Activated naive CD4-positive, alpha-beta T cell treated with anti-CD3 and anti-CD28 coated beads, Interleukin-2, amount 50 U/mL, for 16 hours (primary cell): Measurements from ENCODE around the gene WDR5.

Experiments
- DNase-seq: peaks from one replicate; pipeline ENCODE4 v3.0.0-alpha.2; 2020

WDR5 gene

DNA sequence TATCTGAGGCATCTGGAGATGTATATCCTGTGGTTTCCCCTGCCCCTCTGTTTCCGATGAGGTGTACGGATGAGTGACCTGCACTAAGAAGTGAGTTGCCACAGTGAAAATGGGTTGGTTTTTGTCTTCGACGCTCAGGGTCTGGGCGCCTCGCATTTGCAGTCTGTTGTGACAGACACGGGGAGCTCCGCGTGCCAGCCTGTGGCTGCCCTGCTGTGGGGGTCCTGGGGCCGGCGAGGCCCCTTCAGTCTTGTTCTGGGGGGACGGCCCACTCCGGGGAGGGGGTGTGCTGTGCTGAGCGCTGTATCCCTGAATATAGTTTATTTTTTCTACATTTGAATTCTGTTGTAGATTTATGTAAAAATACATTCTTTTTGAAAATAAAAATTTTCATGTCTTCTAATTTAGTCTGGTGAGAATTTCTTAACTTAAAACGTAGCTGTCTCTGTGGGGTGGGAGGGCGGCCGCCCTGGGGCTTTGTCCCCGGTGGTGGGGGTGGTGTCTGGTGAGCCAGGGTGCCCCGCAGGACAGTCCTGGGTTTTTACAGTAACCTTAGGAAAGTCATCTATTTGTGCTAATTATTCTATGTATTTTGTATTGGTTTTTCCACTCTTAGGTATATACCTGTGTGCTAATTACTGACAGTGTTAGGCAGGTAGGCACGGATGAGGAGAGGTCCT is 23.8 kb downstream of the WDR5 start:
- no peak for DNase-seq

DNA sequence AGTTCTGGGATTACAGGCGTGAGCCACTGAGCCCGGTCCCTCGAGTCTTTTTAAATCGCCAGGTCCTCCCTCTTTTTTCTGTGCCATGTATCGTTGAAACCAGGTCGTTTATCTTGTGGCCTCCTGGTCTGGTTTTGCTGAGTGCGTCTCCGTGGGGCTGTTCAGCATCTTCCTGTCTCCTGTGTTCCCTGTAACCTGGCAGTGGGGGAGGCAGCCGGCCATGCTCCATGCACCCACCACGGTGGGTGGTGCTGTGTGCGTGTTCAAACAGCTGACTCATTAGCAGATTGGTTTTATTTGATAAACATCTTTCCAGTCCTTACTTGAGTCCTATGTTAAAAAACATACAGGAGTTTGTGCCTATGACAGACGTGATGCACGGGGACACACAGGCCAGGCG is 25.8 kb downstream of the WDR5 start:
- DNase-seq: no peak

DNA sequence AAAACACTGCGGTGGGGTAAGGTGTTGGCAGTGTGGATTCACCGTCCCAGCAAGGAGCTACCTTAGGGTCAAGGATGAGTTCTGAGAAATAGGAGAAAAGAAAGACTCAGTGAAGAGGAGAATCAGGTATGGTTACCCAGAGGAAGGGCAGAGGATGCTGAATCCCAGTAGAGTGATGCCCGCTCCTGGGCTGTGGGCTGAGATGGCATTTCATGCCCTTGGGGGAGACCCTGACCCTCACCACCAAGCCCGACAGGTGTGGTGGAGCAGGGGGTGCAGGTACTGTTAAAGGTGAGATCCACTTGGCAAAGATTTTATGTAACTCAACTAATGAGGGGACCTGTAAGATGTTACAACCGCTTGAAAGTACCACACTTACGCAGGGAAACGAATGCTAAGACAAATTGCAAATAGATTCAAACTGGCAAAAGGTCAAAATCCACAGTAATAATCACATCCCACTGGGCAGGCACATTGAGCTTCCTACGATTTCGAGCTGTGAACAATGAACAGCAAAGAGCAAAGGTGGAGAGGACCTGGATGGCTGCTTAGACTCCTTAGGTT is 26.4 kb downstream of the WDR5 start:
- DNase-seq: no peak

DNA sequence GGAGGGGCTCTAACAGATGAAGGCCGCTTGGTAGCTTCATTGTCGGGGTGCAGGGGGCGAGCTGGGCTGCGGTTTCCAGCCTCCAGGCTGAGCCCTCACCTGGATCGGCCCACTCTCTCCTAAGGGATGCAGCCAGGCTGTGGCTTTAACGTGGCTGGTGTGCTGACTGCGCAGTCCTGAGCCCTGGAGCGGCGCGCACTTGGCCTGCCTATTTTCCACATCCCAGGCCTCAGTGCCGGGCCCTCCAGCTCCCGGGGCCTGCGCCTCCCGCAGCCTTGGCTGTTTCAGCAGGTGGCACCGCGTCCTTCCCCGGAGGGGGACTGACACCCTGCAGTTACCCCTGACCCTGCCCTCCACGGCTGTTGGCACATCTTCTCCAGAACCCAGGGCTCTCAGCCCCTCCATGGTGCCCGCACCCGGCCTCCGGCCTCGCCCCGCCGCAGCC is 27.1 kb downstream of the WDR5 start:
- DNase-seq: no peak

DNA sequence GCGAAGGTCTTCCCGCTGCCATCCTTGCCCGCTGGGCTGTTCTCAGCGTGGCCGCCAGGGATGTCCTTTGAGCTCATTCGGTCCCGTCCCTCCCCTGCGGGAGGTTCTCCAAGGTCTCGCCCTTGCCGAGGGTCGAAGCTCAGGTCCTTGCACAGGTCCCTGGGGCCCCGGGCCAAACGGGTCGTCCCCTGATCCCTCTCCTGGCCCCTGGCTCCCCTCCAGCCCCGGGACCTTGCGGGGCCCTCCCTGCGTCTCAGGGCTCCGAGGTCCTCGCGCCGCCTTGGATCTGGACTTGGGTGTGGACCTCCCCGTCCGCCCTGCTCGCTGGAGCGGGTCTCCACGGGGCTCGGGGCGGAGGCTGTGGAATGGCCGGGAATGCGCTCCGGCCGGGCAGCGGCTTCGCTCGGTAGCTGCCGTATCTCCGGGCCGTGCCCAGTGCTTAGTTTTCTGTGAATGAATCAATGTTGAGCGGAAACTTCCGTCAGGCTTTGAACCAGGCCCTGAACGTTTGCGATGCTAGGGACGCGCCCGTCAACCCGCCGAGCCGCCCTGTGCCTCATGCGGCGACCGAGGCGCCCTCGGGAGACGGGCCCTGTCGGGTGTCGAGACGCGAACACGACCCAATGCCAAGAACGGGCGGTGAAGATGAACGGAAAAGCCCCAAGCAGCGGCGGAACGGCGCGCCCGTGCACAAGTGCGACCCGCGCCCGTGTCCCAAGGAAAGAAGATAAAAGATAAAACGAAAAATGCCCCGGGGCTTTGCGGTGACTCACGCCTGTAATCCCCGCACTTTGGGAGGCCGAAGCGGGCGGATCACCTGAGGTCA is 27.7 kb downstream of the WDR5 start:
- peak; percentile 71 for DNase-seq

DNA sequence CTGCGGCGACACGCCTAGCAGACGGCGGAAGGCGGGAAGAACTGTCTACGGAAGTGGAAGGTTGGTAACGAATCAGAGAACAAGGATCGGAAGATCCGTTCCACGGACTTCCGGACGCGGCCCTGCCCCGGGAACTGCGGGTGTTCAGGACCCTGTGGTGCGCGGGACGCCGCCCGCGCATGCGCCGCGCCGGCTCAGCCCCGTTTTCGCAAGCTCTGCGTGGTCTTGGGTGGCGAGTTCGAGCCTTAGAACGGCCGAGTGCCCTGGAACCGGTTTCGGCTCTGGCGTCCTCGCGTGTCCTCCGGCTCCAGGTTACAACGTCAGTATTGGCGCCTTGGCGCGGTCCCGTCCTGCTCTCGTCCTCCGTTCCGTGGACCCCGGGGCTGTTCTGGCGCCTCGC is 29.0 kb downstream of the WDR5 start:
- no peak for DNase-seq

DNA sequence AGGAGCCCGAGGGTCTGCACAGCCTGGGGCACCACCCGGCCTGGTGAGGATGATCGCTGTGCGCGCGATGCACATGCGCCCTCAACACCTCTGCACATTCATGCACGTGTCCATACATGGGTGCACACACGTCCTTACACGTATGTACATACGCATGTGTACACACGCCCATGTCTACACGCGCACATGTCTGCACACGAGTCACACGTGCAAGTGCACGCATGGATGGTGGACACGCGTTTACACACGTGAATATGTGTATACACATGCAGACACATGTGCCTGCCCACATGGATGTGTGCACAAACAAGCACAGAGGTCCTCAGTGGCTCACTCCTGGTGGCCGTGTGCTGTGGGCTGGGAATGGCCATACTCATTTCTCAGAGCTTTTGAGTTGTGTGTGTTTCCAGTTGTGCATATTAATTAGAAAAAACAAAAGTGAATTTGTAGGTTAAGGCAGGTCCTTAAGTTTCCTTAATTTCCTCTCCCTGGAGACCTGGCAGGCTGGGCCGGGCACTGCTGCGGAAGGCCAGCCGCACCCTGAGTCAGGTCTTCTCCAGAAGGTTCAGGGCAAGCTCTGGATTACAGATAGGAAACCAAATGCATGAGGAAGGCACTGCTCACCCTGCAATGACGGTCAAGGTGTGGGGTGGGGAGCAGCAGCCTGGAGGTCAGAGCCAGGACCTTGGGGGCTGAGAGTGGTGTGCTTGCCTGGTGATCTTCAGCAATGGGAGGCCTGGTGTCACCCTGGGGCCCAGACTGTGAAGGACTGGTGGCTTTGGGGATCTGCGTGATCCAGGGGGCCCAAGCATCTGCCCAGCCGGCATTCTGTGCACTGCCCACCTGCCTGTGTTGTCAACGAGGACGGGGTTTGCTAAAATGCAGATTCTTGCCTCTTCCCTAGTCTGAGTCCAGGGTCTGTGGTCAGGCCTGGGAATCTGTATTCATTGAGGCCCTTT is 29.8 kb downstream of the WDR5 start:
- DNase-seq: peak; percentile 57

DNA sequence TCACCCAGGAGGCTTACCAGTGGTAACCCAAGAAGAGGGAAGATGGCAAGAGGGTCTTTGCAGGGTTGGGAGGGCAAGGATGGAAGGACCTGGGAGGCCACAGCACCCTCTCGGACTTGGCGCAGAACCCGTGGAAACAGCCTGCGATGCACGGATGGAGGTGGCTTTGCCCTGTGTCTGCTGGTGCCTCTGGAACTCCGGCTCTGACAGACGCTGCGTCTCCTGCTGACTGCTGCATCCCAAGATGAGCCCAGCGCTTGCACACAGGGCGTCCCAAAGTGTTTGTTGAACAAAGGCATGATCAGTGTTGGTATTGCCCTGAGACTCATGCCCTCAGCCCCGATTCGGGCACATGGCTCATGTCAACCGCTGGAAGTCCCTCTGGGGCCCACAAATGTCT is 30.5 kb downstream of the WDR5 start:
- no peak for DNase-seq

DNA sequence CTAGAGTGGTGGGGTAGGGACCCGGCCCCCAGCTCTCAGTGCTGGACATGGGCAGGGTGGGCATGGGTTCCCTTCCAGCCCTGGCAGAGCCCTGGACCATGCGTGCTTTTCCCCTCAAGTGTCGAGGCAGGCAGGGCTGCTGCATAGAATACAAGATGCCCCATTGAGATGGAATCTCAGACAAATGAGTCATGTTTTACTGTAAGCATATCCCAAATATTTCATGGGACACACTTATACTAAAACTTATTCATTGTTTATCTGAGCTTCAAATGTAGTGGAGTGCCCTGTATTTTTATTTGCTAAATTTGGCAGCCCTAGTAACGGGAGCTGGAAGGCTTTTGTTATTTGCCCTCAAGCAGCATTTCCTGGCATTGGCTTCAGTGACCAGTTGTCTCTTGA is 31.6 kb downstream of the WDR5 start:
- no peak for DNase-seq

DNA sequence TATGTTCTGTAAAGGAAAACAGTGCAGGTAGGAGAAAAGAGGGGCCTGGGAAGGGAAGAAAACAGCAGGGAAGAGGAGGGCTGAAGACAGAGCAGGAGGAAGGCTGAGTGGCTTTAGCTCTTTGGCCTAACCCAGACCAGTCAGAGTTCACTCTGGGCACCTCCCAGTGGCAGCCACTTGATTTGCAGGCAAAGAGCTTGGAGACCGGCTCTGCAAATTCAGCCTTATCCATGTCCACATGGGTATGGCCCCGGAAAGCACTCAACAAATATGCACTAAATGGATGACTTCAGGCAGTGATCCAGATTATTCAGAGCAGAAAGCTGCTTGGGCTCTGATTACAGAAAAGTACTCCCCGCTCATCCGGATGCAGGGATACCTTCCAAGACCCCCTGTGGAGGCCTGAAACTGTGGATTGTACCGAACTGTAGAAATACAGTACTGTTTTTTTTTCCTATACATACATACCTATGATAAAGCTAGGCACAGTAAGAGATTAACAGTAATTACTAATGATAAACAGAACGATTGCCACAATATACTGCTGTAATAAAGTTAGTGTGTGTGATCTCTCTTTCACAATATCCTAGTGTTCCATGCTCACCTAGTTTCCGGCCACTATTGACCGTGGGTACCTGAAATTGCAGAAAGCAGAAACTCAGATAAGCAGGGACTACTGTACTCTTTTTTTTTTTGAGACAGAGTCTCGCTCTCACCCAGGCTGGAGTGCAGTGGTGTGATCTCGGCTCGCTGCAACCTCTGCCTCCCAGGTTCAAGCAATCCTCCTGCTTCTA is 33.1 kb downstream of the WDR5 start:
- no peak for DNase-seq

DNA sequence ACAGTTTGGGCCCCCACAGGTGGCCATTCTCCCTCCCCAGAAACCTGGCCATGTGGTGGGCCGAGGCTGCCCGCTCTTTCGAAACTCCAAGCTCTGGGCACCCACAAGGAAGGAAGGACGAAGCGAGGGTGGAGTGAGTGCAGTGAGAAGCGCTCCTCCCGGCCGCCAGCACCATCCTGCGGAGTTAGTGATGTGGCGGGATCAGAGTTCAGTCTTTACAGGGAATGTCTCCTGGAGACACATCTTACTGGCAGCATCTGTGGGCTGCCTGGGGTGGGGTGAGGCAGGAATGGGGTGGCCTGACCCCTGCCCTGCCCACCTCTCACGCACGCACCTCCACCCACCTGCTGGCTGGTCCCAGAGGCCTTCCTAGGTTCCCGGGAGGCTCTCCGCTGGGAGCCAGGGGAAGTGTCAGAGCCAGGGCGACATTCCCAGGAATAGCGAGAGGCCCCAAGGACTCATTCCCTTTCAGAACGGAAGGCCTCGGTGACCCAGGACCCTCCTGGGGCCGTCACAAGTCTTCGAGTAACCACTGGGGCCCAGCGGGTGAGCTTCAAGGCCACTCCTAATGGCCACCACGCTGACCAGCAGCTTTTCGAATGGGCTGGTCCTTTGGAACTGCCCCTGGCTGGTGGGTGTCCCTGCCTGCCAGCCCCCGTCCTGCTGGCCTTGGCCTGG is 34.0 kb downstream of the WDR5 start:
- no peak for DNase-seq

DNA sequence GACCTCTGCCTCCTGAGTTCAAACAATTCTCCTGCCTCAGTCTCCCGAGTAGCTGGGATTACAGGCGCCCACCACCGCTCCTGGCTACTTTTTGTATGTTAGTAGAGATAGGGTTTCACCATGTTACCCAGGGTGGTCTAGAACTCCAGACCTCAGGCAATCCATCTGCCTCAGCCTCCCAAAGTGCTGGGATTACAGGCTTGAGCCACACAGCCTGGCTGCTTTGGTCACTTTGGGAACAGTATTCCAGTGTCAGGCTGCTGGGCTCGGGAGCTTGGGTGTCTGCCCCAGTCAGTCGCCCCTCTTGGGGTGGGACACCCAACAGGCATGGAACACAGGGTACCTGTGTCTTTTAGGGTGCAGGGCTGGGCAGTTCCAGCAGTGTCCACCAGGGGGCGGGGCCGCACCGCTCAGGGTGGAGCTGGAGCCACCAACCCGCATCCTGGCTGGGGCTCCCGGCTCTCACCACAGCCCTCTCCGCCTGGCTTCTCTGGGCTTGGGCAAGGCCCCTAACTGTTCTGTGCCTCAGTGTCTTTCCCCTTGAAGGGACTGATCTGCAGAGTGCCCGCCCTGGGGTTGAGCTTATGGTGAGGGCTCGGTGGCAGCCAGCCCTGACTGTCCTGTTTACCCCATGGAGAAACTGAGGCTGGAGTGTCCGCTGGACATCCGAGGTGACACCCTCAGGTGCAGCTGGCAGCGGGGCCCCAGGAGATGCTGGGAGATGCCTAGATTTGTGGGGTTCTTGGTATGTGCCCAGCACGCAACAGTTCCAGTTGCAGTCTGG is 34.8 kb downstream of the WDR5 start:
- DNase-seq: no peak

DNA sequence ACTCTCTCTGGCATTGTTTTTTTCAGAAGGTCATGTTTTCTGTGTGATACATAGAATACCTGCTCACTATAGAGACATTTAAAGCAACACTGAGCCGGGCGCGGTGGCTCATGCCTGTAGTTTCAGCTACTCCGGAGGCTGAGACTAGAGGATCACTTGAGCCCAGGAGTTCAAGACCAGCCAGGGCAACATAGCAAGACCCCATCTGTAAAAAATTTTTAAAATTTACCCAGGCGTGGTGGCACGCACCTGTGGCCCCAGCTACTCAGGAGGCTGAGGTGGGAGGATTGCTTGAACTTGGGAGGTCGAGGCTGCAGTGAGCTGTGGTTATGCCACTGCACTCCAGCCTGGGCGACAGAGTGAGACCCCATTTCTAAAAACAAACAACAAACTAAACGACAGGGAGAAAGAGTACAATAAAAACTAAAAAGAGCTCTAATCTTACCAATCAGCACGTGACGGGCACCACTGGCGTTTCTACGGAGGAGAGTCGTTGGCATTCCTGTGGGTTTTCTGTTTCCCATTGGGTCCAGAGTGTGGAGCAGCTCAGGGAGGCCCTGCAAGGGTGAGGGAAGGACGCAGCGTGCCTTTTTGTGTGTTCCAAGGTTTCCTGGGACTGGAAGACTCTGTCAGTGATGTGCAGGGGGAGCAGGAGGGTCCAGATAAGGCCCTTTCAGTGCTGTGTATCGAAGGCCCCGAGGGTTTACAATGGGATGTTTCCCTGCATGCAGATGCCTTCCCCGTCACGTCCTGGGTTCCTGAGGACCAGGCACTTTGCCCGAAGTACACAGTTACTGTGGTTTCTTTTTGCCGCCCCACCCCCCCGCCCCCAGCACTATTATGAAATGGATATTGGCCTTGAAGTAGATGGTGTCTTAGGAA is 35.7 kb downstream of the WDR5 start:
- no peak for DNase-seq

DNA sequence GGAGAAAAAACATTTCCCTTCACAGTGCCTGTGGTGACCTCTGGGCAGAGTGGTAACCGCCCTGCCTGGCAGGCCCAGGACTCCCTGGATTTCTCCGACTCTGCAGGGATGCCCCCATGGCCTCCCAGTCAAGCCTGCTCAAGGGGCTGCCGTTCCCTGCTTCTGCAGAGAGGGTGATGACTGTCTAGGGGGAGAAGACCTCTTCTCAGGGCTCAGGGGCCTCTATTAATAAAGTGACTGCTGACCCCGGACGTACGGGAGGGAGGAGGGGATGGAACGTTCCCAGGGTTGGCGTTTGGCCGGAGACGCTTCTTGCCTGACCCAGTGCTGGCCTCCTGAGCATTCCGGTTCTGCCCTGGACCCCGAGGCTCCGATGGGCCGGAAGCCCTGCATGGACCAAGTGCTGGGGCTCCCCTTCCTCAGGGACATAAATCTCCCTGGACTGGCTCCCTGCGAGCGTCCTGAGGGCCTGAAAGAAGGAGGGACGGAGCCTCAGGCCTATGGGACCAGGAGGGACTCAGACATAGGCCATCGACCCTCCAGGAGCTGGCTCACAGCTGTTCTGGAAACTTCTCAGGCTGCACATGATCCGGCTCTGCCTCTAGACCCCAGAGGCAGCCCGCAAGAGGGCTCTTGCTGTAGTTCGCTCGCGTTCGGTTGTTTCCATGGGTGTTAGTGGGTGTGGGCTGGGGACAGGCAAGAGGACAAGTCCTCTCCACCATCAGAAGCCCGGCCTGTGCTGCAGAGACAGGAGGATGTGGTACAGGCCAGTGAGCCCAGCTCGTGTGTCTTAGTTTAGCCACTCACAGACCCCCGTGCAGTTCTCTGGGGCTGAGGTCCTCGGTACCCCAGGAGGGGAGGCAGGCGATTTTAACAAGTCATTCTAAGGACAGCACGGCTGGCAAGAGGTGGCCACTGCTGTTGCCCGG is 36.6 kb downstream of the WDR5 start:
- no peak for DNase-seq

DNA sequence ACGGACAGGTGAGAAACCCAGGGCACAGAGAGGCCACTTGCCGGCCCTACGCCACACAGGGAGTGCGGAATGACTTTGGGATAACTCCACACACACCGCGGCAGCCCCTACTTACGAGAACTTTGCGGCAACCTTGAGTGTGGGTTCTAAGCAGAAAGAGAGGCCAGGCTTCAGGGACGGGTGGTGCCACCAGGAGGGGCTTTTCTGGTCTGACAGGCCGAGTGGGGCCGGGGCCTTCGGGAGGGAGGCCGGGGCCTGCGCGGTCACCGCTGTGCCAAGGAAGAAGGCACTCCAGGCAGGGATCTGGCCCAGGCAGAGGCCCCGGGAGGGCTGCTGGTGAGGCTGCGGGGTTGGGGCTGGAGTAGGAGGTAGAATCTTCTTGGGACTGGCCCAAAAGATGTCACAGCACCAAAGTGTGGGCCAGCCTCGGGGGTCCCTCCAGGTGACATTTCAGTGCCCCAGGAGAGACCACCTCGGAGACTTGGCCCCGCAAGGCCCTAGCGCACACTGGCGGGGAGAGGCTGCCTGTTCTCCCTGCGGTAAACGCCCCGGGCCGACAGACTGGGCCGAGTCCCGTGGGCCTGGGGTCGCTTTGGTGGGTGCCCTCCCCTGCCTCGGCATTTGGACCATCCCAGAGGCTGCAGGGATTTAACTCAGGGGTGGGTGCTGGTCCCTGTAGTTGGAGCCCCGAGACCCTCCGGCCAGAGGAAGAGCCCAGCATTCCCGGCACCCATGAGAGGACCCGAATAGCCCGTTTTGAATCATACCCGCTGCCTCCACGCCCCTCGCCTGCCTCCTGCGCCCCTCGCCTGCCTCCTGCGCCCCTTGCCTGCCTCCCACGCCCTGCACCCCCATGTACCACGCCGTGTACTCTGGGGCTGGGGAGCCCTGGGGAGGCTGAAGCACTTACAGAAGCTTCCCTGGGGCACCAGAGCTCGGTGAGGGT is 37.5 kb downstream of the WDR5 start:
- no peak for DNase-seq

DNA sequence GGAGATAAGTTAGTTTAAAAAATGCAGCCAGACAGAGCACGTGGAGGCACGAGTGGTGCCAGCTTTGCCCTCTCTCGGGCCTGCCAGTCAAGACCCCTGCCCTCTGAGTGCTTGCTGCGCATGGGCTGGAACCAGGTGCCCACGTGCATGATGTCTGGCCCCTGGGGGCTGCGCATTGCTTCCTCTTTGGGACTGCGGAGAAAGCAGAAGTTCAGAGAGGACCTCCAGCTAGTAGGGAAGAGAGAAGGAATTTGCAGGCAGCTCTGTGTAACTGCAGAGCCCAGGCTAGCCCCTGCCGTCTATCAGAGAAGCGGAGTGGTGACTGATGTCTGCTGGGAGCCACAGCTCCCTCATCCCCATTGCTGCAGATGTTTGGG is 38.2 kb downstream of the WDR5 start:
- DNase-seq: no peak
